ENCODE results near the gene PSTPIP2.
"Not testable (repeated sequence)": the region's sequence is repeated elsewhere in the genome, so short reads cannot be mapped to it uniquely, and the experiment has no call there.

The PSTPIP2 gene, protein sequence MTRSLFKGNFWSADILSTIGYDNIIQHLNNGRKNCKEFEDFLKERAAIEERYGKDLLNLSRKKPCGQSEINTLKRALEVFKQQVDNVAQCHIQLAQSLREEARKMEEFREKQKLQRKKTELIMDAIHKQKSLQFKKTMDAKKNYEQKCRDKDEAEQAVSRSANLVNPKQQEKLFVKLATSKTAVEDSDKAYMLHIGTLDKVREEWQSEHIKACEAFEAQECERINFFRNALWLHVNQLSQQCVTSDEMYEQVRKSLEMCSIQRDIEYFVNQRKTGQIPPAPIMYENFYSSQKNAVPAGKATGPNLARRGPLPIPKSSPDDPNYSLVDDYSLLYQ

GRCh38 chr18:46071653-46072375, at the start of gene PSTPIP2:
TSS of gene PSTPIP2 (minus strand) at chr18:46072260. CDS start at chr18:46072188, 72 bp downstream.
- no peak for DNase-seq

- no peak for DNase-seq
Observed at GRCh38 chr18:46113751-46114150, 41.7 kb upstream of the PSTPIP2 start.

DNA sequence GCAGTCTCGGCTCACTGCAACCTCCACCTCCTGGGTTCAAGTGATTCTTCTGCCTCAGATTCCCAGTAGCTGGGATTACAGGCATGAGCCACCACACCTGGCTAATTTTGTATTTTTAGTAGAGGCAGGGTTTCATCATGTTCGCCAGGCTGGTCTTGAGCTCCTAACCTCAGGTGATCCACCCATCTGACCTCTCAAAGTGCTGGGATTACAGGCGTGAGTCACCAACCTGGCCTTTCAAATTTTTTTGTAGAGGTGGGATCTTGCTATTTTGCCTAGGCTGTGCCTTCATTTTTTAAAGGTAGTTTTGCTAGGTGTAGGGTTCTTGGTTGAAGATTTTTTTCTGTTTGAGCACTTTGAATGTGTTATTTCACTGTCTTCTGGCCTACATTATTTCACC, 38.3 kb upstream of the PSTPIP2 start:
- DNase-seq = no peak

GRCh38 chr18:46109386-46109785, 37.3 kb upstream of the PSTPIP2 start:
- DNase-seq = no peak

GRCh38 chr18:46104128-46104911, 32.3 kb upstream of the PSTPIP2 start, which contains the start of gene HAUS1:
TSS of gene HAUS1 (plus strand) at chr18:46104385. CDS start at chr18:46104412, 27 bp downstream.
- peak; percentile 69 for DNase-seq

DNA sequence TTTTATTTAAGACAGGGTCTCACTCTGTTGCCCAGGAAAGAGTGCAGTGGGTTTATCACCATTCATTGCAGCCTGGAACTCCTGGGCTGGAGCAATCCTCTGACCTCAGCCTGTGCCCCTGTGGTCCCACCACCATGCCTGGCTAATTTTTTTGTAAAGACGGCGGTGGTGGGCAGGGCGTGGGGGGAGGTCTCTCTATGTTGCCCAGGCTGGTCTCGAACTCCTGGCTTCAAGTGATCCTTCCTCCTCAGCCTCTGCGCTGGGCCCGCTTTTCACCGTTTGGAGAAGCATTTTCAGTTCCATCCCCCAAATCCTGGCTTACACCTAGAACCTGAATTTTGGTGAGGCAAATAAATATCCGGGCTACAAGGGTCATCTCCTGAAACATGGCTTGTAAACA, 27.4 kb upstream of the PSTPIP2 start:
- DNase-seq = no peak

DNA sequence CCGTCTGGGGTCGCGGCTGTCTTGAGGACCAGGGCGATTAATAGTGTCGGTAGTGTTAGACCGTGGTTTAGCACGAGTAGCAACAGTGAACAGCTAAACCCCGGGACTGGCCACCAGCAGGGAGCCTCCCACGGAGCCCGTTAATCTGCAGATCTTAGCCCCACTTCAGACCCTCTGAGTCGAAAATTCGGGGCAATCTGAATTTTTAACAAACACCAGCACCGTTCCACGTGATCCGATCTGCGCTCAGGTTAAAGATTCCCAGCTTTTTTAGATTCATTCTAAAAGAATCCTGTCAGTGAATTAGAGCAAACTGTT, 26.5 kb upstream of the PSTPIP2 start:
- DNase-seq = no peak

GRCh38 chr18:46097801-46098615, 25.9 kb upstream of the PSTPIP2 start, which contains the start of gene ATP5F1A:
TSS of gene ATP5F1A (minus strand) at chr18:46098296. CDS start at chr18:46098231, 65 bp downstream.
- DNase-seq = peak; percentile 46

GRCh38 chr18:46097431-46097800, 25.4 kb upstream of the PSTPIP2 start:
- DNase-seq = no peak

- no peak for DNase-seq
Observed at GRCh38 chr18:46096651-46097300, 24.7 kb upstream of the PSTPIP2 start.

GRCh38 chr18:46095532-46095931, 23.5 kb upstream of the PSTPIP2 start:
- DNase-seq = no peak

DNA sequence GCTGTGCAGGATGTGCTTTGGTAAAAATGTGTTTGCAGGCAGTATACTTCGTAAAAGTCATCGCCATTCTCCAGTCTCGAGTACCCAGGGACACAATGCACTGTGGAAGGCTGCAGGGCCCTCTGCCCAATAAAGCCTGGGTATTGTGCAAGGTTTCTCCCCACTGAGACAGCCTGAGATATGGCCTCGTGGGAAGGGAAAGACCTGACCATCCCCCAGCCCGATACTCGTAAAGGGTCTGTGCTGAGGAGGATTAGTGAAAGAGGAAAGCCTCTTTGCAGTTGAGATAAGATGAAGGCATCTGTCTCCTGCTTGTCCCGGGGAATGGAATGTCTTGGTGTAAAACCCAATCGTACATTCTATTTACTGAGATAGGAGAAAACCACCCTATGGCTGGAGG, 16.4 kb upstream of the PSTPIP2 start:
- DNase-seq = not testable (repeated sequence)

- DNase-seq = no peak
Observed at GRCh38 chr18:46084431-46084830, 12.4 kb upstream of the PSTPIP2 start.

GRCh38 chr18:46080156-46080555, 8.1 kb upstream of the PSTPIP2 start:
- no peak for DNase-seq

DNA sequence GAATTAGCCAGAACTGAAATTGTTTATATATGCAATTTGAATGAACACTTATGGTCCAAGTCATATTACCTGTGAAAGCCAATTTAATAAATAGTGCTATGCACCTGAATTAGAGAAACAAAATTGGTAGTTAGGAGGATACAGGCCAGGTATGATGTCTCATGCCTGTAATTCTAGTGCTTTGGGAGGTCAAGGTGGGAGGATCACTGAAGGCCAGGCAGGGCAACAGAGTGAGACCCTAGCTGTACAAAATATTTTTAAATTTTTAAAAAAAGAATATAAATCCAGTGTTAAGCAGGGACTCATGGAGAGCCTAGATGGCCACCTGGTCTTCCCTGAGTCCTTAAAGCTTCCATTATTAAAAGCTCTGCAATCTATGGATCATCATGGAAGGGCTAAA, 7.3 kb upstream of the PSTPIP2 start:
- no peak for DNase-seq

GRCh38 chr18:46073474-46074331, 1.6 kb upstream of the PSTPIP2 start:
- peak; percentile 56 for DNase-seq

DNA sequence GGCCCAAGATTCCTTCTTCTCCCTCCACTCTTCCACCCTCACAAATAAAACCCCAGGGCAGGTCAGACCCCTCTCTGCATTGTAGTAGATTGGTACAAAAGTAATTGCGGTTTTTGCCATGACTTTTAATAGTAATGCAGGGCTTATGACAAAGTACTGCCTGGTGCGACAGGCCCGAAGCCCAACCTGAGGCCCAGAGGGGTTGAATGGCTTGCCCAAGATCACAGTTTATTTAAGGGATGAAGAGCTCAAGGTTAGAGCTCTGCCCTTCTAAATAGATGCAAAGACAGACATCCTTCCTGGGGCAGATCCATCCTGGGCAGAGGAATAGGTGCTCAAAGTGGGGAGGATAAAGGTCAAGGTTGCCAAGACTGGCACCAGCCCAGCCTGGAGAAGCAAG, 899 bp upstream of the PSTPIP2 start:
- DNase-seq = no peak

DNA sequence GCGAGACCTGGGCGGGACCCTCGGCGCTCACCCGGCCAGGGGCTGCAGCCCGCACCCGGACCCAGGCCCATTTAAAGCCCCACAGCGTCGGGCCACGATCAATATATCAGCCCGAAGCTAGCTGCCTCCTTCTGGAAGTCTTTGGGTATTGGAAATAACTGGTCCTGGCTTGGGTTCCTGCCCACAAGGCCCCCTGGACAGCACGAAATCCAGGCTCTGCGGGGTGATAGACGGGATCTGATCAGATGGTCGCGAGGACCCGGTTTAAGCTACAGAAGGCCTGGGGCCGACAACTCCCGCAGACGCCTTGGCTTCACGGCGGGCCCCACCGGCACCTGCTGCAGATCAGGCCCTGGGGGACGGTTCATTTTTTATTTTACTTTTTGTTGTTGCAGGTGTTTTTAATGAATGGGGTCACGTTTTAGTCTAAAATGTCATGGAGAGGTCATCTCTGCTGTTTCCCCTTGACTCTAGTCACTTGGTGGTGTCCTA, 362 bp upstream of the PSTPIP2 start:
- DNase-seq = no peak

GRCh38 chr18:46070815-46071652, 1.0 kb downstream of the PSTPIP2 start:
- DNase-seq = no peak

DNA sequence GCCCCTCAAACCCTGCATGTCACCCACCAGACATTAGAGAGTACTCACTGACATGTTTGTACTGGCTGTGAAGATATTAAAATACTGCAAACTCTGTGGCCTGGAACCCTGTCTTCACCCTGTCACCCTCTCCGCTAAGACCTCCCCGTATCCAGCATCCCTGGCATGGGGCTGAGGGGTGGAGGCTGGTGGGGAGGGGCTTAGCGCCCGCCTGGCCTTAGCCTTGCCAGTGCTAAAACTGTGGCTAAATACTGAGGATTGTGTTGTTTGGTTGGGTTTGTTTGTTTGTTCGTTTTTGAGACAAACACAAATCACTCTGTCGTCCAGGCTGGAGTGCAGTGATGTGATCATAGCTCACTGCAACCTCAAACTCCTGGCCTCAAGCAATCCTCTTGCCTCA, 1.8 kb downstream of the PSTPIP2 start:
- no peak for DNase-seq
